T-helper 2 cell treated with Interferon-gamma antibody and Interleukin-4, amounts not matched to agents 5 μg/mL and 100 μg/mL, for 36 hours (primary cell): Measurements from ENCODE around the gene SCN9A.

Experiments
- DNase-seq: peaks from one replicate; pipeline ENCODE4 v3.0.0; 2021; ENCODE audit warnings: low spot score
- H3K27ac Mint-ChIP-seq: one replicate; pipeline ENCODE4 v1.8.0; 2021; ENCODE audit warnings: mild to moderate bottlenecking, mixed read lengths
- H3K27me3 Mint-ChIP-seq: one replicate; pipeline ENCODE4 v1.8.0; 2021; ENCODE audit warnings: low read depth, mixed read lengths
- H3K36me3 Mint-ChIP-seq: one replicate; pipeline ENCODE4 v1.8.0; 2021; ENCODE audit warnings: low read depth, mixed read lengths
- H3K4me1 Mint-ChIP-seq: one replicate; pipeline ENCODE4 v1.8.0; 2021; ENCODE audit warnings: low read depth, mixed read lengths
- H3K4me3 Mint-ChIP-seq: one replicate; pipeline ENCODE4 v1.8.0; 2022; ENCODE audit warnings: mild to moderate bottlenecking, moderate library complexity, mixed read lengths
- H3K9me3 Mint-ChIP-seq: one replicate; pipeline ENCODE4 v1.8.0; 2021; ENCODE audit warnings: mixed read lengths

The SCN9A gene

DNA sequence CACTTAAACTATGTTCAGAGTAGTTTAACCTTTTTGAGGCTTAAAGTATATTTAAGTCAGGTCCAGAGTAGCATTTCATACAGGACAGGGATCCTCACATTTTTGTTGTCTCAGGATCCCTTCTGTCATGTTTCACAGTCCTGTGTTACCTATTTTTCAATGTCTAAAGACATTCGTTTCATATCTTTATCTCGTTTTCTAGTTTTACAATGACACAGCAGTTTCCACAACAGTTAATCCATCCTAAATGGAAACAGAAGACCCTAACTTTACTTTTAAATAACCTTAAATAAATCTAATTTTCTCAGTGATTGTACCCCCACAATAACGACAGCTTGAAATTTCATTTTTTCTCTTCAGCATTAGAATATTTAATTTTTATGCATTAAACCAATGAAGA is 17.3 kb upstream of the SCN9A start:
- H3K27ac Mint-ChIP-seq: no peak overlapping the region
- no peaks in the 10 kb centered on the region for H3K27me3 Mint-ChIP-seq
- H3K9me3 Mint-ChIP-seq: no peaks in the 10 kb centered on the region

DNA sequence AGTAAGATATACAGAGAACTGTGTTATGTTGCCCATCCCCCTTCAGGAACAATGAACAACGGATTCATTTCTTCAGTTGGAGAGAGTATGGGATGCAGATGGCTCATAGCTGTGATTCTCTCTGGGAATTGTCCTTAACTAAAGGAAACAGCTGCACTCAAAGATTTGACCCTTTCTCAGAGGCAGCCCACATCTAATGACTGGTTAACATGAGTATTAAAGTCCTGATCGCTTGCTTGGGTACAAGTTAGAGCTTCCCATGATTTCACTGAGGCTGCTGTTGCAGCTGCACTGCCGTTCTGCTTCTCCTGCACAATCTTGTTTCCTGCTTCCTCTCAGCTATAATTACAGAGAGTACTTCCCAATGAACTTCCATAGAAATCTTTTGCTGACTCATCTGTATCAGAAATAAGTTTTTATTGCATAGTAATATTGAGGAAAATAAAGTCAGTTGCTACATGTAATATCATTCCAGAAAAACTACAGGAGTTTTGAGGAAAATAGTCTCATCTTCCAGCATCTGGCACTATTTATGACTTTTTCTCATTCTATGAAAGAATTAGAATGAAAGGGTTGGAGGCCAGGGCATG is 12.8 kb upstream of the SCN9A start:
- H3K4me1 Mint-ChIP-seq: no peaks in the 10 kb centered on the region
- no peaks in the 10 kb centered on the region for H3K9me3 Mint-ChIP-seq
- H3K27ac Mint-ChIP-seq: no peak overlapping the region
- no peak for DNase-seq
- no peaks in the 10 kb centered on the region for H3K27me3 Mint-ChIP-seq
- no peak overlapping the region for H3K4me3 Mint-ChIP-seq
- no peaks in the 10 kb centered on the region for H3K36me3 Mint-ChIP-seq

More for the DNA sequence above, 17.3 kb upstream of the SCN9A start:
- no peaks in the 10 kb centered on the region for H3K4me1 Mint-ChIP-seq
- no peaks in the 10 kb centered on the region for H3K36me3 Mint-ChIP-seq
- H3K4me3 Mint-ChIP-seq: no peak overlapping the region
- no peak for DNase-seq

DNA sequence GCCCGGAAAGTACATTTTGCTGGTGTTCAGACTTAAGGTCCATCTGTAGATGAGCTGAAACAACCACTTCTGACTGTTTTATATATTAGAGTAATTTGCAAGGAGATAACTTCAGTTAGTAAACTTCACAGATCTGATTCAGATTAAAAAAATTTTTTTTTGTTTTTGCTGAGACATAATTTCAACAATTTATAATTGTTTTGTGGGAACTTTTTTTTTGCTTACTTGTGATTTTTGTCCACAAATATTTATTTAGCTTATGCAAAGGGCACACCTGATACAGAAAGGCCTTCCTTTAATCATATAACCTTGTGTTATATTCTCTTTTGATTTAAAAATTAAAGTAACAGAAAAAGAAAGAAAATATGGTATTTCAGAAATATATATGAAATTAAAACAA is 9.6 kb upstream of the SCN9A start:
- no peaks in the 10 kb centered on the region for H3K9me3 Mint-ChIP-seq
- H3K27me3 Mint-ChIP-seq: no peaks in the 10 kb centered on the region
- no peaks in the 10 kb centered on the region for H3K4me1 Mint-ChIP-seq

DNA sequence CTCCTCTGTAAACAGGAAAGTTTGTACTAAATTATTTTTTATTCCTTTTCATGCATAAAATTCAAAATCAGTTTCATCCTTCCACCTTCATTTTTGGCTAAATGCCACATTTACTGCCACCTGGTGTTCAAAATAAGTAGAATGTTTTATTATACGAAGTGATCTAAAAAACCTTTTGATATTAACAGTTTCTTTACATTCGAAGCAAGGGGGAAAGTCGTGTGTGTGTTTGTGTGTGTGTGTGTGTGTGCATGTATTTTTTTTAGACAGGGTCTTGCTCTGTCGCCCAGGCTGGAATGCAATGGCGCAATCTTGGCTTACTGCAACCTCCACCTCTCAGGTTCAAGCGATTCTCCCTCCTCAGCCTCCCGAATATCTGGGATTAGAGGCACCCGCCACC is 9.0 kb upstream of the SCN9A start:
- DNase-seq: no peak
- no peaks in the 10 kb centered on the region for H3K36me3 Mint-ChIP-seq
- H3K4me1 Mint-ChIP-seq: no peaks in the 10 kb centered on the region
- no peak overlapping the region for H3K27ac Mint-ChIP-seq
- H3K9me3 Mint-ChIP-seq: no peaks in the 10 kb centered on the region
- no peak overlapping the region for H3K4me3 Mint-ChIP-seq
- no peaks in the 10 kb centered on the region for H3K27me3 Mint-ChIP-seq

More for the DNA sequence above, 9.6 kb upstream of the SCN9A start:
- Mint-ChIP-seq H3K4me3 (no peak overlapping the region), H3K27ac (no peak overlapping the region), H3K36me3 (no peaks in the 10 kb centered on the region)
- DNase-seq: no peak

DNA sequence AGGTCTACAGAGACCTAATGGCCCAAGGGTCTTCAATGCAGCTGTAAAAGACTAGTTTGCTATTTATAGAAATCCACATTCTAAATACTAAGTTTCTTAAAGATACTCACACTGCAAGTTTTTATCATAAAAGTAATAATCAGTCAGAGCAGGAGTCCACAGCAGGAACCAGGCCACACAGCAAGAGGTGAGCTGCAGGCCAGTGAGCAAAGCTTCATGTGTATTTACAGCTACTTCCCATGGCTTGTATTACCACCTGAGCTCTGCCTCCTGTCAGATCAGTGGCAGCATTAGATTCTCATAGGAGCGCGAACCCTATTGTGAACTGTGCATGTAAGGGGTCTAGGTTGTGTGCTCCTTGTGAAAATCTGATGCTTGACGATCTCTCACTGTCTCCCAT is 6.7 kb upstream of the SCN9A start:
- Mint-ChIP-seq H3K9me3 (no peaks in the 10 kb centered on the region), H3K27ac (no peak overlapping the region), H3K36me3 (no peaks in the 10 kb centered on the region), H3K27me3 (peaks cover 7% of the 10 kb centered on the region), H3K4me1 (no peaks in the 10 kb centered on the region), H3K4me3 (no peak overlapping the region)
- DNase-seq: no peak

DNA sequence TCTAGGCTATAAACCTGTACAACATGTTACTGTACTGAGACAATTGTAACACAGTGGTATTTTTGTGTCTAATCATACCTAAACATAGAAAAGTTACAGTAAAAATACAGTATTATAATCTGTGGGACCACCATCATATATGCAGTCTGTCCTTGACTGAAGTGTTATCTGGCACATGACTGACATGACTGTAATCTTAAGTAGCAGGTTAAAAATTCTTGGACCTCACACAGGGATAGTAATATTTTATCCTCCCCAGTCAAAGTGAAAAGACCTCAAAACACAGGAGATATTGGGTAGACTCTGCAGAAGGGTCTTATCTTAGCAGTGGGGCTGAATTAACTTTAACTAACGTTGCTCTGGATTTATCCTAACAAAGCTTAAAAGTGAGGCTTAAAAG is 4.9 kb upstream of the SCN9A start:
- H3K4me1 Mint-ChIP-seq: peaks cover 6% of the 10 kb centered on the region
- H3K36me3 Mint-ChIP-seq: no peaks in the 10 kb centered on the region
- H3K4me3 Mint-ChIP-seq: no peak overlapping the region
- H3K9me3 Mint-ChIP-seq: no peaks in the 10 kb centered on the region
- DNase-seq: no peak
- H3K27me3 Mint-ChIP-seq: peaks cover 20% of the 10 kb centered on the region
- no peak overlapping the region for H3K27ac Mint-ChIP-seq

DNA sequence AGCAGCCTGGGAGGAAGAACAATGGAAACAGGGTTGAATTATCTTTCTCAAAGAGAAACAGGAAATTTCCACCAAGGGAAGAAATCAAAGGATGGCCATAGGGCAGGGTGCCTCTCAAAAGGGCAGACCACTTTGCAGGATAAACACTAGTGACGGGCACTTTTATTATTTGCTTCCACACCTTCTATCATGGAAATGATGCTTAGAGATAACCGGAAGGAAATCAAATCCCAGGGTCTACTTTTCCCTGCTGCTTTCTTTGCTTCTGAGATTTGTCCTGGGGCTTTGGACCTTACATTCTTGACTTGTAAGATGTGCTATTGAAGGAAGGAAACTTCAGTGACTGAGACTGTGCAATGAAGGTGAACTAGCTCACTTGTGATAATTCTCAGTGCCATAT is 1.1 kb upstream of the SCN9A start:
- H3K4me3 Mint-ChIP-seq: no peak overlapping the region
- no peaks in the 10 kb centered on the region for H3K36me3 Mint-ChIP-seq
- peaks cover 16% of the 10 kb centered on the region for H3K4me1 Mint-ChIP-seq
- DNase-seq: no peak
- no peaks in the 10 kb centered on the region for H3K9me3 Mint-ChIP-seq
- H3K27me3 Mint-ChIP-seq: peaks cover 42% of the 10 kb centered on the region
- H3K27ac Mint-ChIP-seq: no peak overlapping the region

DNA sequence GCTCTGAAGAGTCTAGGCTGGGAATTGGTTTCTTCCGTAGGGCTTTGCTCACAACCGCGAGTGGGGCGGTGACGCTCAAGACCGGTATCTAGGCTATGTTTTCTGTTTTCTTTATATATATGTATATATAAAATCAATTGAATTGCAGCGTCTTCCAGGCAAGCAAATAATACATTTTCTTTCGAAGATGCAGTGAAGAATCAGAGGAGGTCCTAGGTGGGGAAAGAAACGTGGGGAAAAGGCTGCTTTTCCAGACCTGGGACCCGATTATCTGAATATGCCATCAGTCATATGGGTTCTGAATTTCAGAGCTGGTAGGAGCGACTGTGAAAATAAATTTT is 714 bp upstream of the SCN9A start:
- Mint-ChIP-seq H3K27ac (no peak overlapping the region), H3K9me3 (no peaks in the 10 kb centered on the region), H3K27me3 (peaks cover 42% of the 10 kb centered on the region), H3K4me3 (peak overlapping the region; percentile 83), H3K36me3 (no peaks in the 10 kb centered on the region), H3K4me1 (peaks cover 16% of the 10 kb centered on the region)
- DNase-seq: no peak

DNA sequence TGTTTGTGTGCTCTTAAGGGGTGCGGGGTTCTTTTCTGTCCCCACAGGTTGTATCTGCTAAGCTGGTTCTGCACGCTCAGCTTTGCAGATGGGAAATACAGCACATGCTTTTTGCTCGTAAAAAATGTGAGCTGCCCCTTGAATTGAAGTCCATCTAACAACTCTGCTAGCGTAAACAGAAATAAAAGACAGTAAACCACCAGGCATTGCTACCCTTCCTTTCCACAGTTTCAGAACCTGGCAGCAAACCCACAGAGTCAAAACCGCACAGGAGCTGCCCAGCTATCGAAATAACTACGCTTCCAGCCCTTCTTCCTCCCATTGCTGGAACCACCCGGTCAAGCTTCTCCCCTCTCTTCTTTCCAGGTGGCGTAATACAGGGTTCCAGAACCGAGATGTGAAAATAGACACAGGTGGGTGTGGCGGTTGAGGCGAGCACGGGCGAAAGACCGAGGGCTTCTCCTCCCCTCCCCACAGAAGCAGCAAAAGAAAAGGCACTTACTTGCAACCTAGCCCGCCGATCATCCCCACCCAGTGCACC is 479 bp downstream of the SCN9A start:
- no peaks in the 10 kb centered on the region for H3K9me3 Mint-ChIP-seq
- no peak overlapping the region for H3K27ac Mint-ChIP-seq
- no peaks in the 10 kb centered on the region for H3K36me3 Mint-ChIP-seq
- peaks cover 44% of the 10 kb centered on the region for H3K27me3 Mint-ChIP-seq
- H3K4me1 Mint-ChIP-seq: peaks cover 16% of the 10 kb centered on the region
- H3K4me3 Mint-ChIP-seq: peak overlapping the region; percentile 83
- no peak for DNase-seq

DNA sequence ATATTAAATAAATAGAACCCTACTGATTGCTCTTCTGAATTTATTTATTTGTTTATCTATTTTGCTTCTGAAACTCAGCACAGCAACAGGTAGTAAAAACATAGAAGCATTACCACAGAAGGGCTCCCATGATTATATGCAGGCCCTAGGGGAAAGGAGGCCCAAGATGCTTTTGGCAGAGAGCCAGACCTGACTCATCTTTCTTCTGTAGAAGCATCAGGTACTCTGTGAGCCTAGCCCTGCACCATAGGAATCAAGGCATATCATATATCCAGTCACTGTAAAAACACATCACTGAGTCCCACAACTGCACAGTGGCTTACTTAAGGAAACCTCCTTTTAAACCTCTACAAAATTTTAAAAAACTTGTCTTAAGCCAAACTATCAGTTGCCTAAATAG is 1.8 kb downstream of the SCN9A start:
- H3K4me1 Mint-ChIP-seq: peaks cover 16% of the 10 kb centered on the region
- H3K27ac Mint-ChIP-seq: no peak overlapping the region
- no peaks in the 10 kb centered on the region for H3K9me3 Mint-ChIP-seq
- H3K27me3 Mint-ChIP-seq: peaks cover 44% of the 10 kb centered on the region
- H3K36me3 Mint-ChIP-seq: no peaks in the 10 kb centered on the region
- DNase-seq: no peak
- no peak overlapping the region for H3K4me3 Mint-ChIP-seq

DNA sequence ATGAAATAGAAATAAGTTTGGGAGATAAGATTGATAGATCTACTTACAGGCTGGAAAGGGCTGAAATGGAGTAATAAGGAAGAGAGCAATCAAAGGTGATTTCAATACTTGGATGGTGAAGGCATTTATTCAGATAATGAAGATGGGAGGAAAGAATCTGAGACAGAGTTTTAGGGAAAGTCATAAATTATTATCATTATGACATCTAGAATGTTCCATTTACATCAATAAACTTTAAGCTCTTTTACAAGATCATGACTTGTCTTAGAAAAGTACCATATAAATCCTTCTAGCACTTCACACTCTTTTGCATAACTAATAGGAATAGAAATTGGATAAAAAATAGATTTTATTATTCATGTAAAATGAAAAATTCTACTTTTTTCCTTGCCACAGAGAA is 2.2 kb downstream of the SCN9A start:
- no peak for DNase-seq
- Mint-ChIP-seq H3K27me3 (peaks cover 44% of the 10 kb centered on the region), H3K4me1 (peaks cover 16% of the 10 kb centered on the region), H3K36me3 (no peaks in the 10 kb centered on the region), H3K4me3 (no peak overlapping the region), H3K9me3 (no peaks in the 10 kb centered on the region), H3K27ac (no peak overlapping the region)

DNA sequence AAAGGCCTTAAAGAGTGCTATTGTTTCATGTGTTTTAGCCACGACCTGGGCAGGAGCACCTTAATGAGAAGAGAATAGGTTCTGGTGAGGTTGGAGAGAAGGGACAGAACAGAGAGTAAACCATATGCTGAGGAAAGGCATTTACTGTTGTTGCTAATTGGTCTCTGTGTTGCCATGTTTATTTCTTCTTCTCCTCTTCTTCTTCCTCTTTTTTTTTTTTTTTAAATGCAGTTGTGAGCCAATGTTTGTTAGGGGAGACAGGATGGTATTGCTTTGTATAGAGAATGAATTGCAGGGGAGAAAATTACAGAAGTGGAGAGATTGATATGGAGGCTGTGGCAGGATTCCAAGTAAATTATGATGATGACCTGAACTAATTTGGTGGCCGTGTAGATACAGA is 2.6 kb downstream of the SCN9A start:
- H3K36me3 Mint-ChIP-seq: no peaks in the 10 kb centered on the region
- H3K4me3 Mint-ChIP-seq: no peak overlapping the region
- no peaks in the 10 kb centered on the region for H3K9me3 Mint-ChIP-seq
- H3K27me3 Mint-ChIP-seq: peaks cover 41% of the 10 kb centered on the region
- DNase-seq: no peak
- H3K27ac Mint-ChIP-seq: no peak overlapping the region
- H3K4me1 Mint-ChIP-seq: peaks cover 16% of the 10 kb centered on the region

DNA sequence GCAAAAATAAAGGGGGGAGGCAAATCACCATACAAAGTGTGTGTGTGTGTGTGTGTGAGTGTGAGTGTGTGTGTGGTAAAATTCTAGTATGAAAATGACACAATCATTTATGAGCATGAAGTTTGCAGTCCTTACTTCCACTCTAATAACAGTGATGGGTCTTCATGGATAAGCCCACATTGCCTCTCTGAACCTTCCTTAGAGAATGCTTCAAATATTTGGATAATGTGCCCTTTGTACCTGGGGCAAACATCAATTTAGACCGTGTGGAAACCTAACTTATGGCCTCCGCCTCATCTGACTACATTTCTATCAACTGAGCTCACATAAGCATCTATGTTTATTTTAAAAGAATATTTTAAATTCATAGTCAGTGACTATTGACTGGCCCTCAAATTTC is 3.7 kb downstream of the SCN9A start:
- DNase-seq: no peak
- no peaks in the 10 kb centered on the region for H3K9me3 Mint-ChIP-seq
- no peak overlapping the region for H3K27ac Mint-ChIP-seq
- H3K4me3 Mint-ChIP-seq: no peak overlapping the region
- peaks cover 15% of the 10 kb centered on the region for H3K4me1 Mint-ChIP-seq
- H3K27me3 Mint-ChIP-seq: peaks cover 35% of the 10 kb centered on the region
- no peaks in the 10 kb centered on the region for H3K36me3 Mint-ChIP-seq

DNA sequence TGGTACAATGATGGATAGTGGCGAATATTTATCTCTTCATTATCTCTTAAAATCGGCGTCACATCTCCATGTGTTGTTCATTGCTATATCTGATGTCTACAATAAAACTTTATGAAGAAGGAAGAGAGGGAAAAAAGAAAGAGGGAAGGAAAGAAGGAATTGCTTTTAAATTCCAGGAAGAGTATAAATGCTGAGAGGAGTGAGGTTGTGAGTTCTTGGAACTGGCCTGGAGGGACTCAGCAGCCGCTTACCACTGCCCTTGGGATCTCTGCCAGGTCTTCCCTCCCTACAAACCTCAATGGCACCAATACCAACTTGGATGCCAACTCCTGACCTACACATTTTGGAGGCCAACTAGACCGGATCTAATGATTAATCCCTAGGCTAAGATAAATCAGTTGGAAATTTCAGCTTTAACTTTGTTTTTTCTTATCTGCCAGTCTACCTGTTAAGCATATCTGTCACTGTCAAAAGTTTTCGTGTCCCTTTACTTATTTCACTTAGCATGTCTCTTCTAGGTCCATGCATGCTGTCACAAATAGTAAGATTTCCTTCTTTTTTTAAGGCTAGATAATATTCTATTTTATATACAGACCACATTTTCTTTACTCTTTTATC is 9.8 kb downstream of the SCN9A start:
- no peaks in the 10 kb centered on the region for H3K4me1 Mint-ChIP-seq
- no peaks in the 10 kb centered on the region for H3K27me3 Mint-ChIP-seq
- H3K36me3 Mint-ChIP-seq: no peaks in the 10 kb centered on the region
- no peak for DNase-seq
- no peak overlapping the region for H3K4me3 Mint-ChIP-seq
- H3K27ac Mint-ChIP-seq: no peak overlapping the region
- no peaks in the 10 kb centered on the region for H3K9me3 Mint-ChIP-seq

DNA sequence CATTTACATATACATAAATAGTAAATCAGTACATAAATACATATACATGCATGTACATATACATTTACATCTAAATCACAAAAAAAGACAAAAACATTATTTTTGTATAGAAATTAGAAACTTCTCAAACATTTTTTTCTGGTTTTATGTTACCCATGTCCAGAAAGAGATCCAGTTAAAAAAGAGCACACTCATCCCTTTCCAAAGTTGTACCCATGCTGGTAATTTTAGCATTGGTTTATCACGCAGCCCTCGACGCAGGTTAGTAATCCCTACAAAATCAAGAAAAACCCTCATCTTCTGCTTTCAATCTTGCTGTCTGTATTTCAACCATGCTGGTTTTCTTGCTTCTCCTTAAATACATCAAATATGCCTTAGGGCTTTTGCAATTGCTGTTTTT is 10.5 kb downstream of the SCN9A start:
- H3K27me3 Mint-ChIP-seq: no peaks in the 10 kb centered on the region
- no peaks in the 10 kb centered on the region for H3K9me3 Mint-ChIP-seq
- no peak overlapping the region for H3K4me3 Mint-ChIP-seq
- no peak for DNase-seq
- H3K36me3 Mint-ChIP-seq: no peaks in the 10 kb centered on the region
- no peaks in the 10 kb centered on the region for H3K4me1 Mint-ChIP-seq
- H3K27ac Mint-ChIP-seq: no peak overlapping the region
